SK-N-MC (cell line): ENCODE data around the gene AGGF1.
A peak's percentile ranks its signal among the peaks of the same experiment; 100 is the strongest.

Experiments
- DNase-seq: peaks from one replicate; pipeline ENCODE4 v3.0.0-alpha.2; 2011; ENCODE audit warnings: low read depth, low spot score
- H3K27ac ChIP-seq: fragments of 200-600 bp; sonication (generic); 2 replicates; pipeline ENCODE4 v1.5.1; 2016; ENCODE audit warnings: mixed run types
- H3K36me3 ChIP-seq: fragments of 200-600 bp; sonication (generic); 2 replicates; pipeline ENCODE4 v1.6.1; 2017; ENCODE audit warnings: antibody characterized with exemption, low read length, mixed read lengths; ENCODE audit not compliant: insufficient read depth
- H3K4me3 ChIP-seq: fragments of 200-600 bp; sonication (generic); 2 replicates; pipeline ENCODE4 v1.5.1; 2016
- H3K9ac ChIP-seq: fragments of 200-600 bp; sonication (generic); 2 replicates; pipeline ENCODE4 v1.8.0; 2017; ENCODE audit warnings: mixed run types, mixed read lengths; ENCODE audit not compliant: insufficient read length
- H3K9me3 ChIP-seq: fragments of 200-600 bp; sonication (generic); 2 replicates; pipeline ENCODE4 v1.6.1; 2017; ENCODE audit warnings: low read depth, mild to moderate bottlenecking, antibody characterized with exemption, low read length, moderate library complexity, mixed read lengths
- EZH2 ChIP-seq: fragments of 200-600 bp; sonication (generic); IDR thresholded peaks from one replicate; pipeline ENCODE4 v1.6.1; 2017; ENCODE audit warnings: antibody characterized with exemption
- FOXP2 ChIP-seq: optimal IDR thresholded peaks from 2 replicates; pipeline ENCODE3; 2011; ENCODE audit warnings: mild to moderate bottlenecking, moderate library complexity; ENCODE audit not compliant: insufficient read depth; ENCODE audit errors: extremely low read length, control extremely low read depth
- POLR2AphosphoS5 ChIP-seq: IDR thresholded peaks from 2 replicates; pipeline ENCODE4 v1.6.1; 2012; ENCODE audit warnings: mild to moderate bottlenecking, low read depth, low read length, borderline replicate concordance

AGGF1 gene

GRCh38 chr5:77032635-77033034 is 2.4 kb downstream of the AGGF1 start:
- Histone ChIP-seq H3K36me3 (peaks cover 26% of the 10 kb centered on the region), H3K9ac (peak overlapping the region; percentile 25), H3K4me3 (no peak overlapping the region; the same call in 1 of the 2 replicates), H3K9me3 (no peaks in the 10 kb centered on the region), H3K27ac (0 out of 2 replicates have a peak overlapping the region, but pooled peaks have one; percentile 28)
- DNase-seq, result no peak
- TF ChIP-seq EZH2, result no peak
- no peak for TF ChIP-seq FOXP2
- no peak for TF ChIP-seq POLR2AphosphoS5

- H3K36me3 ChIP-seq, result peaks cover 31% of the 10 kb centered on the region
- no peak for DNase-seq
- no peak overlapping the region for H3K9ac ChIP-seq
- no peak overlapping the region for H3K4me3 ChIP-seq
- H3K27ac ChIP-seq, result no peak overlapping the region
- TF ChIP-seq EZH2 (no peak), FOXP2 (no peak), POLR2AphosphoS5 (no peak)
- H3K9me3 ChIP-seq, result no peaks in the 10 kb centered on the region
These were observed 3.1 kb downstream of the AGGF1 start for GRCh38 chr5:77033338-77033737.

- TF ChIP-seq FOXP2 (no peak), EZH2 (no peak), POLR2AphosphoS5 (no peak)
- DNase-seq, result no peak
- Histone ChIP-seq H3K9ac (no peak overlapping the region), H3K4me3 (no peak overlapping the region), H3K27ac (no peak overlapping the region), H3K9me3 (no peaks in the 10 kb centered on the region), H3K36me3 (peaks cover 45% of the 10 kb centered on the region)
These were observed 5.7 kb downstream of the AGGF1 start for GRCh38 chr5:77035950-77036349.

DNA sequence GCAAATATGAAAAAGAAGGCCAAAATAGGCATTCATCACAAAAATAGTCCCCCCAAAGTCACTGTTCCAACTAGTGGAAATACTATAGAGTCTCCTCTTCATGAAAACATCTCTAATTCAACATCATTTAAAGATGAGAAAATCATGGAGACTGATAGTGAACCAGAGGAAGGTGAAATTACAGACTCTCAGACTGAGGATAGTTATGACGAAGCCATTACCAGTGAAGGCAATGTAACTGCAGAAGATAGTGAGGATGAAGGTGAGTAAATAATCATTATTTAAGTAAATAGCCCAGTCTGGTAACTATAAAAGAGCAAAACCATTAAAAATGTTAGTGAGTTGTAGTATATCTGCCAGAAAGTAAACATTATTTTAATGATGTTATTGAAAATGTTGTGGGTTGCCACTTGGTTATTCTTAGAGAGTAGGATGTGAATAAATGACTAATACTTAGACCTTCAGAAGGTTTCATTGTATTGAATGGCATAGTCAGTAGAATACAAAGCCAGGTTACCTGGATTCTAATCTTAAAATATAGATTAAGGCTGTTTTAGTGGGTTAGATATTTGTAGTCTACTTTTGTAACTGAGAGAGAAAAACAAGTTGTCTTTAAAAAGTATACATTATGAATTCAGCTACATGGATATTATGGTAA is 16.3 kb downstream of the AGGF1 start:
- peaks cover 34% of the 10 kb centered on the region for H3K36me3 ChIP-seq
- no peaks in the 10 kb centered on the region for H3K9me3 ChIP-seq
- TF ChIP-seq EZH2, result no peak
- no peak for TF ChIP-seq FOXP2
- no peak for TF ChIP-seq POLR2AphosphoS5
- no peak overlapping the region for H3K4me3 ChIP-seq
- H3K27ac ChIP-seq, result no peak overlapping the region
- no peak overlapping the region for H3K9ac ChIP-seq
- DNase-seq, result no peak

DNA sequence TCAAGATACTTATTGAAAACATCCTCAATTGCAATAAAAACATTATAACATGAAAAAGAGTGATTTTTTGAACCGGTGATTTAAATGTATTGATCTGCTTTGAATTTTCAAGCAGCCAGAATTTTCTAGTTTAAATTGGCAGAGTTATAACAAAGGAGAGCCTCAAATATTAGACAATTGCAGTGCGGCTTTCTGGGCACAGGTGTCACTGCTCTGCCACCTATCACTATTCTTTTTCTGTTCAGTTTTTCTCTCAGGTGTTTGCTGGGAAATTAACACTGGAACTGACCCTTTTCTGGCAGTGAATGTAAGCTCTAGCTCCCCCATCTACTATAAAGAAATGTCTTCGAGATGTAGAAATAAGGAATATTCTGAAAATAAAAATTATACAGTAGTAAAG is 33.8 kb downstream of the AGGF1 start:
- Histone ChIP-seq H3K4me3 (no peak overlapping the region), H3K9me3 (no peaks in the 10 kb centered on the region), H3K9ac (no peak overlapping the region), H3K36me3 (peaks cover 66% of the 10 kb centered on the region), H3K27ac (no peak overlapping the region)
- no peak for DNase-seq
- no peak for TF ChIP-seq FOXP2

GRCh38 chr5:77065256-77065655 is 35.1 kb downstream of the AGGF1 start:
- Histone ChIP-seq H3K9ac (no peak overlapping the region), H3K36me3 (peaks cover 55% of the 10 kb centered on the region), H3K4me3 (no peak overlapping the region), H3K27ac (no peak overlapping the region), H3K9me3 (no peaks in the 10 kb centered on the region)
- no peak for DNase-seq
- TF ChIP-seq EZH2 (no peak), POLR2AphosphoS5 (no peak), FOXP2 (no peak)

DNA sequence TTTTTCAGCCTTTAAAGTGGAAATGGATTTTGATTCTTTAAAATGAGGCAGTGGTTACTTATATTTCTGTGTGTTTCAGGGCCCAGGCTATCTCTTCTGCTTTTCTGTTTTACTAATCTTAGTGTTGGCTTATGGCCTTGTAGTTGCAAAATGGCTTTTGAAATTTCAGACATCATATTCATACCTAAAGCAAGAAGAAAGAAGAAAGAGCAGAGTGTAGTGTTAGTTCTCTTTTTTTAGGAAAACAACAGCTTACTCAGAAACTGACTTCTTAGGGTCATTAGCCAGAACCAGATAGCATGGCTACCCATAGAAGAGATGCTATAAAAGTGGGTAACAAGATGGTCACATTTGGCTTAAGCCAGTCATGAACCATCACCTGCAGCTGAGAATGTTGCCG is 36.0 kb downstream of the AGGF1 start:
- TF ChIP-seq POLR2AphosphoS5 (no peak), FOXP2 (no peak), EZH2 (no peak)
- H3K9ac ChIP-seq, result no peak overlapping the region
- H3K4me3 ChIP-seq, result no peak overlapping the region
- H3K9me3 ChIP-seq, result no peaks in the 10 kb centered on the region
- no peak for DNase-seq
- H3K27ac ChIP-seq, result no peak overlapping the region
- peaks cover 45% of the 10 kb centered on the region for H3K36me3 ChIP-seq

DNA sequence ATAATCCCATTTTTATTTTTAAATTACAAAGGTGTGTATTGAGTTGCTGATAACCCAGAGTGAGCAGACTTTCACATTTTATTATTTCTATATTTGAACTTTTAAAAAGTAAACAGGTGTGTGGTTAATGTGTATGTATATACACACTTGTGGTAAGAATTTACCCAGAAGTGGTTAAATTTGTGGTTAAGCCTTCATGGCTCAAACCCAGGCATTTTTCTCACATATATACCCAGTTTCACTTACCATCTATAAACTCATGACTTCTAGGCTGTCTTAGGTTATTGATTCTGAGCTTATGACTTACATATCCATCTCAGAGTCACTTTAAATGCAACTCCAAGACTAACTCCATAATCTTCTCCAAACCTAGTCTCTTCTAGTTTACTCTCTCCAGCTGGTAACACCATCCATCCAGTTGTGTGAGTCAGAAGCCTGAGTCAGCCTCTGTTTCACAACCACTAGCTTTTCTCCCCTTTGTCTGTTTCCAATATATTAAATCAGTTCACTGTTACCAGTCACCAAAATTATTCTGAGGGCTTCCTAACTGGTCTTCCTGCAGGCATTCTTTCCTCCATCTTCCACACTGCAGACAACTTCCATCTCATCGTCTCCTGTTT is 36.7 kb downstream of the AGGF1 start:
- no peak overlapping the region for H3K27ac ChIP-seq
- no peak for DNase-seq
- H3K36me3 ChIP-seq, result peaks cover 38% of the 10 kb centered on the region

DNA sequence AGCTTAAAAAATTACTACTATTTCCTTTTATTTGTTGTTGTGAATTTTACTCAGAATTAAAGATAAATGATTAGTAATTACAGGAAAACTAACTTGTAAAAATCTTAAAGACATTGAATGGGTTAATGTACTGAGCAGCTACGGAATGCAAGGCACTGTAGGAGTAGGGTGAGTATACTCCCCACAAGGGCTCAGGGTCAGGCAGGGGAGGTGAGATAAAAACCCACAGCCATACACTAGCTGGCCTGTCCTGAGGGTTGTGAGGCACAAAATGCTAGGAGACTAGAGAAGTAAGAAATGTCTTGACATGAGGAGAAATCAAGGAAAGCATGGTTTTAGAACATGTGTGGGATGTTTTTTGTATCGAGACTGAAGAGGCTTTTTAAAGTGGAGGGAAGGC is 43.5 kb downstream of the AGGF1 start:
- DNase-seq, result no peak
- TF ChIP-seq POLR2AphosphoS5 (no peak), EZH2 (no peak), FOXP2 (no peak)
- Histone ChIP-seq H3K27ac (no peak overlapping the region), H3K4me3 (no peak overlapping the region), H3K9ac (no peak overlapping the region), H3K9me3 (no peaks in the 10 kb centered on the region), H3K36me3 (peaks cover 10% of the 10 kb centered on the region; the same call in 1 of the 2 replicates)

More for the DNA sequence above, 36.7 kb downstream of the AGGF1 start:
- Histone ChIP-seq H3K4me3 (no peak overlapping the region), H3K9ac (no peak overlapping the region), H3K9me3 (no peaks in the 10 kb centered on the region)
- TF ChIP-seq EZH2 (no peak), POLR2AphosphoS5 (no peak), FOXP2 (no peak)
